ENCODE data around the gene TMEFF1. TPM values are rescaled to one million over a fixed set of nuclear protein-coding genes. Genes with fewer than 3 reads are reported as not detected.

The TMEFF1 gene
- polyA plus RNA-seq, 1 donor (not counting 4 experiments of a cell fraction or from before 2014, with no cell fraction given), result not detected

DNA sequence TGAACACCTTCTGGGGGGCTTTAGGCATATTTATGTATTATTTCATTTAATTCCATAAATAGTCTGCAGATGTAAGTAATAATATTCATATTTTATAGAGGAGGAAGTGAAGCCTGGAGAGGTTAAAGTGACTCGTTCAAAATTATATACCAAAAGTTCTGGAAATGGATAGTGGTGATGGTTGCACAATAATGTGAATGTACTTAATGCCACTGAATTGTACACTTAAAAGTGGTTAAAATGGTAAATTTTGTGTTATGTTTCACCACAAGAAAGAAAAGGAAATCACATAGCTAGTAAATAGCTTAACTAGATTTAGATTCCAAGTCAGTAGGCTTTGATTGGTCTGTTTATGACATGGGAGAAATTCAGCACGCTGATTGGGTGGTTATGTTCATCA lies 13.0 kb upstream of the TMEFF1 start:
- Histone ChIP-seq H3K9me3 (ENCODE audit: control insufficient read depth, low read depth, low read length) (no peaks in the 10 kb centered on the region), H3K79me2 (ENCODE audit: control insufficient read depth, insufficient read depth, low read length) (no peaks in the 10 kb centered on the region), H3K9ac (ENCODE audit: control insufficient read depth, extremely low read depth, insufficient read depth, low read length) (no peak overlapping the region), H3K4me2 (ENCODE audit: control insufficient read depth, extremely low read depth, insufficient read depth, low read depth, low read length) (no peak overlapping the region), H3K9me1 (ENCODE audit: control insufficient read depth, extremely low read depth, insufficient read depth, low read length) (no peaks in the 10 kb centered on the region), H4K20me1 (ENCODE audit: control insufficient read depth, extremely low read depth, insufficient read depth, low read length) (no peaks in the 10 kb centered on the region), H3K36me3 (ENCODE audit: control insufficient read depth in 2 of 2, extremely low read depth in 1 of 2, insufficient read depth in 2 of 2, low read length in 2 of 2) (peaks cover under 1 to 1% of the 10 kb centered on the region in 2 experiments), H2AFZ (ENCODE audit: control insufficient read depth, low read length) (no peak overlapping the region), H3K27me3 (ENCODE audit: control insufficient read depth, extremely low read depth, insufficient read depth, low read length) (no peaks in the 10 kb centered on the region), H3K27ac (ENCODE audit: control insufficient read depth, insufficient read depth, low read length) (no peak overlapping the region), H3K4me1 (ENCODE audit: control insufficient read depth, extremely low read depth, insufficient read depth, low read length) (no peaks in the 10 kb centered on the region), H3K4me3 (ENCODE audit: control insufficient read depth in 2 of 3, extremely low read depth in 1 of 3, insufficient read depth in 2 of 3, low read depth in 1 of 3, low read length in 3 of 3) (no peak overlapping the region)
- dilution Hi-C loops (cut with MboI; ENCODE audit: extremely low pct_ligation_motif_present, low sequenced_read_pairs), result no loop called here
- TF ChIP-seq, protein P1, sequence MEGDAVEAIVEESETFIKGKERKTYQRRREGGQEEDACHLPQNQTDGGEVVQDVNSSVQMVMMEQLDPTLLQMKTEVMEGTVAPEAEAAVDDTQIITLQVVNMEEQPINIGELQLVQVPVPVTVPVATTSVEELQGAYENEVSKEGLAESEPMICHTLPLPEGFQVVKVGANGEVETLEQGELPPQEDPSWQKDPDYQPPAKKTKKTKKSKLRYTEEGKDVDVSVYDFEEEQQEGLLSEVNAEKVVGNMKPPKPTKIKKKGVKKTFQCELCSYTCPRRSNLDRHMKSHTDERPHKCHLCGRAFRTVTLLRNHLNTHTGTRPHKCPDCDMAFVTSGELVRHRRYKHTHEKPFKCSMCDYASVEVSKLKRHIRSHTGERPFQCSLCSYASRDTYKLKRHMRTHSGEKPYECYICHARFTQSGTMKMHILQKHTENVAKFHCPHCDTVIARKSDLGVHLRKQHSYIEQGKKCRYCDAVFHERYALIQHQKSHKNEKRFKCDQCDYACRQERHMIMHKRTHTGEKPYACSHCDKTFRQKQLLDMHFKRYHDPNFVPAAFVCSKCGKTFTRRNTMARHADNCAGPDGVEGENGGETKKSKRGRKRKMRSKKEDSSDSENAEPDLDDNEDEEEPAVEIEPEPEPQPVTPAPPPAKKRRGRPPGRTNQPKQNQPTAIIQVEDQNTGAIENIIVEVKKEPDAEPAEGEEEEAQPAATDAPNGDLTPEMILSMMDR (optimal IDR thresholded peaks at IDR 0.05 in 1 of 3, IDR thresholded peaks at IDR 0.05 in 1 of 3, conservative IDR thresholded peaks at IDR 0.05 in 1 of 3; ENCODE audit: extremely low read depth in 1 of 3, insufficient read depth in 2 of 3, low read length in 3 of 3), result no peak
- no peak for TF ChIP-seq EZH2 (IDR thresholded peaks at IDR 0.05; ENCODE audit: low read length)
- no peak for FAIRE-seq
- no peak for DNase-seq (ENCODE audit: low read depth, low spot score)

DNA sequence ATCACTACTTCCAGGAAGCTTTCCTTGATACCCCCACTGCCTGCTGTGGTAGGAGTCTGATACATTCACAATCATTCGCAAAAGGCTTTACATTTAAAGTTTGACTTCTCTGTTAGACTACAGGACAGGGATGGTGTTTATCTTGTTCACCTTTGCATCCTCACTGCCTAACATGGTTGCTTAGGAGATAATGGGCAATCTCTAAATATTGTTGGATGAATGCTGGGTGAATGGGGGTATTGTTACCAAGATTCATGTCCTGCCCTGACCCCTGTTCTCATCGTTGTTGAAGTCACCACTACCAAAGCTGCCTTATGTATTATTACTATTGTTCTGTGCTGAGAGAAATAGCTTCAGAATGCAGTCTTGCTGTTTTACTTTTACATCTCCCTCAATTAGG lies 7.7 kb upstream of the TMEFF1 start:
- Histone ChIP-seq H3K4me3 (ENCODE audit: control insufficient read depth in 2 of 3, extremely low read depth in 1 of 3, insufficient read depth in 2 of 3, low read depth in 1 of 3, low read length in 3 of 3) (no peak overlapping the region), H3K9me3 (ENCODE audit: control insufficient read depth, low read depth, low read length) (no peaks in the 10 kb centered on the region), H3K79me2 (ENCODE audit: control insufficient read depth, insufficient read depth, low read length) (no peaks in the 10 kb centered on the region), H2AFZ (ENCODE audit: control insufficient read depth, low read length) (no peak overlapping the region), H3K4me2 (ENCODE audit: control insufficient read depth, extremely low read depth, insufficient read depth, low read depth, low read length) (no peak overlapping the region), H3K4me1 (ENCODE audit: control insufficient read depth, extremely low read depth, insufficient read depth, low read length) (no peaks in the 10 kb centered on the region), H3K9ac (ENCODE audit: control insufficient read depth, extremely low read depth, insufficient read depth, low read length) (no peak overlapping the region), H3K27ac (ENCODE audit: control insufficient read depth, insufficient read depth, low read length) (no peak overlapping the region), H3K36me3 (ENCODE audit: control insufficient read depth in 2 of 2, extremely low read depth in 1 of 2, insufficient read depth in 2 of 2, low read length in 2 of 2) (no peaks in the 10 kb centered on the region), H3K9me1 (ENCODE audit: control insufficient read depth, extremely low read depth, insufficient read depth, low read length) (no peaks in the 10 kb centered on the region), H3K27me3 (ENCODE audit: control insufficient read depth, extremely low read depth, insufficient read depth, low read length) (no peaks in the 10 kb centered on the region), H4K20me1 (ENCODE audit: control insufficient read depth, extremely low read depth, insufficient read depth, low read length) (peaks cover 3% of the 10 kb centered on the region)
- FAIRE-seq (no peak), DNase-seq (ENCODE audit: low read depth, low spot score) (no peak)
- dilution Hi-C loops (cut with MboI; ENCODE audit: extremely low pct_ligation_motif_present, low sequenced_read_pairs), result no loop called here
- TF ChIP-seq, protein P1 (optimal IDR thresholded peaks at IDR 0.05 in 1 of 3, IDR thresholded peaks at IDR 0.05 in 1 of 3, conservative IDR thresholded peaks at IDR 0.05 in 1 of 3; ENCODE audit: extremely low read depth in 1 of 3, insufficient read depth in 2 of 3, low read length in 3 of 3), result no peak
- TF ChIP-seq EZH2 (IDR thresholded peaks at IDR 0.05; ENCODE audit: low read length), result no peak
